NCI-H1417 treated with DMSO at 0.1 percent for 48 hours (cell line): ENCODE data around the gene PPFIA2.

Experiments used
- DNase-seq: peaks from one replicate; lab custom pipeline; 2025; lab: John Stamatoyannopoulos, UW

The PPFIA2 gene

GRCh38 chr12:81450920-81451739, 308.0 kb downstream of the PPFIA2 start:
- no peak for DNase-seq

GRCh38 chr12:81441629-81442028, 317.5 kb downstream of the PPFIA2 start:
- DNase-seq: no peak

DNA sequence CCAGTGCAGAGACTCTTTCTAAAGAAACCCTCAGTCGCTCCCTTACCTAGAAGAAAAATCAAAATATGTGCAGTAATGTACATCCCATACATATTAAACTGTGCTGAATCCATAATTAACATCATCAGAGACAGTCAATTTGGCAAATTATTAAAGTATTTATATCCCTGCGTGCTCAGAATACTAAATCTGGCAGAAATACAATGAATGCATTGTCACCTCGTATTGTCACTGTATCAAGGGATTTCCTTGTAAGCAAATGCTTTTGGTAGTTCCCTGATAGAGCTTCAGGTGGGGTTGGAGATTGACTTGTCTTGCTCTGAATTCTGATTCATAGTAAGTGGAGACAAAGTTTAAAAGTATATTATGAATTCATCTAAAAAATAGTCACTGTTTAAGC, 319.1 kb downstream of the PPFIA2 start:
- DNase-seq: no peak

DNA sequence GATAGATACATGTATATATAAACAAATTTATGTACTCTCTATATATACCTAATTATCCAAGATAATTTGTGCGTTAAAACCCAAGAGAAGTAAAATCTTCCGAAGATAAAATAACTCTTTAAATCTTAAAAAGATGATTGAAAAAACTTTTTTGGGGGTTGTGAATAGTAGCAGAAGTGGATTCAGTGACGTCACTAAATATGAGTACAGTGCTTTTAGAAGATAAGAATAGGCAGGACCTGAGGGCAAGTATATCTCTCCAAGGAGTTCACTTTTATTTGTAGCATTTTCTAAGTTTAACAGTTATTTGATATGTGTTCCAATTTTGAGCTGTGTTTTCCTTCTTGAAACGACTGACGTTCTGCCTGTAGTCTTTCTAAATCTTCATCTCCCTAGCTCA, 319.8 kb downstream of the PPFIA2 start:
- DNase-seq: no peak

GRCh38 chr12:81417056-81417455, 342.1 kb downstream of the PPFIA2 start:
- DNase-seq: peak; percentile 15

DNA sequence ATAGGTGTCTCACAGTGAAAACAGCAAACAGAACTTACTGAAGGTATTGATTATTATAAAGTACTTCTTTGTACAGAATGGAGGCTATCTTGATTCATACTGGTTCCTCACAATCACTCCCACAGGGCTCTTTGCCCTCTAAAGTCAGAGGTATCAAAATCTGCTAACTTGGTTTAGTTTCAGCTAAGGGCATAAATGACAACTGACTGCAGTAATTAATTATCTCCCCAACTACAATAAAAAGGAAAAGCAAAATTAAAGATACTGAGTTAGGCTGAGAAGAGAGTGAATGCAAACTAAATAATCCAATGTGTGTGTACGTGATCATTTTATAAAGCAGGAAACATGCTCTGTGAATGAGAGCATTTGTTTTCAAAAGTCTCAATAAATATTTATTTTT, 342.6 kb downstream of the PPFIA2 start:
- DNase-seq: no peak

DNA sequence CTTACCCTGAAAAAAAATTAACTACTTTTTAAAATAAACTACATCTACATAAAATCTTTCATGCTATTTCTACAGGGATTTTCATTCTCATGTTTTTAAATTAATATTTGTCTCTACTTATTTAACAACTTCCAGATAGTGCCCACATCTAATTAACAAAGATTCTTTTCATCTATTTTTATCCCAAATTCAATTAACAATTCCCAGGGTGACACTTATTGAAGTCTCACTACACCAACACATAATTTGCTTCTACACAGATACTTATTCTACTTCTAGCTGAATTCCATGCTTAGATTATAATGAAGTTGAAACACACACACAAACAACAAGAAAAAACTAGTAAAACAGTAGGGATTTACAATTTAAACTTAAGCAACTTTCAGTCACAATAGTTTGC, 344.7 kb downstream of the PPFIA2 start:
- DNase-seq: no peak

DNA sequence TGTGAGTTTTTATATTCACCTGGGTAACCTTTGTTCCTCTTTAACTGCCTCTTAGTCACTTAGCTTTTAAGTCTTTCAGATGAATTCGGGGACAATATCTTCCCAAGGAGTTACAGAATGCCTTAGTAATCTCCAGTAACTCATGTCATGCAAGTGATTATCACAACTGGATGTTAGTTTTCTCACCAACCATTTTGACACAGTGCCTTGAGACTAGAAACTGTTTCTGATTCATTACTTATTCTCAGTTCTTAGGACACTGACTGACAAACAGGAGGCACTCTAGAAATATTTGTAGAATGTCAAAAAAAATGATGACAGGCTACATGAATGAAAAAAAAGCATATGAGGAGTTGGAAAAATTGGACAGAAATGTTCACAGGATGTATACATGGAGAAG, 346.2 kb downstream of the PPFIA2 start:
- DNase-seq: no peak

- no peak for DNase-seq
Observed at GRCh38 chr12:81403348-81403747, 355.8 kb downstream of the PPFIA2 start.

DNA sequence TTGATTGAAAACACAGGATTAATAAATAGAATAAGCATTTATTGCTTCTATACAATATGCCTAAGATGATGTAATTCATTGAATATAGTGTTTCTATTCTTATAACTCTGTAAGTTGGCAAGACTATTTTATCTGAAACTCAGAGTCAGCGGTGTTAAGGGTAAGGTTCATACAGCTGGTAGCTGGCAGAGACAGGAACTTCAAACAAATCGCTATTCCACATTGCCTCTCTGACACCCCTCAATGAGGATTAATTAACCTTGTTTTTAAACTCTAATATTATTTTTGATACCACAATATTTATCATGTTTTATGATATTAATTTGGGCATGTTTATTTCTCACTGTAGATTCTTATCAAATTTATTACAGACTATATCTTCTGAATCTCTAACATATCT, 357.9 kb downstream of the PPFIA2 start:
- no peak for DNase-seq

DNA sequence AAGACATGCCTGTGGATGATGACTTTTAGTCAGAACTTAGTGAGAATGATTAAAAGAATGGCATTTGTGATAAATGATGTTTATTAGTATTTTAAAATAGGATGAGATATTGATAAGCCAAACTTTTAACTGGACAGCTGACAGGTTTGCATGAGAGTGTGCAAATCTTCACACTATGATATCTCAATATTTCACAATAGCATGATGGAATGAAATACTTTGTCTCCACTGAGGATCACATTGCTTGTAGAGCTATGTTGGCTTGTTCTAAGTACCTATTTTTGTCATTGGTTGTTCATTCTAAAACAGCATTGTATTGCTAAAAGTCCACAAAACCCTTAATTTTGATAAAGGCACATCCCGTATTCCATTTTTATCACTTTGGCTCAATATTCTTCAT, 359.1 kb downstream of the PPFIA2 start:
- no peak for DNase-seq

- no peak for DNase-seq
Observed at GRCh38 chr12:81395431-81395830, 363.7 kb downstream of the PPFIA2 start.

DNA sequence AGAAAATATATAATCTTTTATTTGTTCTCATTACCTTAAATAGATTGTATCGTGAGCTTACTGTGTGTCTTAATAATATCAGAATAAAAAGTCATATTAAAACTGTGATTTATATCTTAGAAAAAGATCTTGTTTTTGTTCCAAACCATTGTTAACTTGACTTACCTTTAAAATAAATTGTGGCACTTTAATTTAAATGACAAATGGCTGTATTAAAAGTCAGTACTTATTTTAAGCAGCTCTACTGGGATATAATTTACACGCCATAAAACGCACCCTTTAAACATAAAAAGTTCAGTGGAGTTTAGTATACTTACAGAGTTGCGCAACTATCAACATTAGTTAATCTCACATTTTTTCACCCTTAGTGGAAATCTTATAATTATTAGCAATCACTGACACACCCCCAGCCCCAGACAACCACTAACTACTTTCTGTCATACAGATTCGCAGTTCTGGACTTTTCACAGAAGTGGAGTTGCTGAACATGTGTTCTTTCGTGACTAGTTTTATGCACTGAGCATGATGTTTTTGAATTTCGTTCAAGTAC, 369.5 kb downstream of the PPFIA2 start:
- no peak for DNase-seq

DNA sequence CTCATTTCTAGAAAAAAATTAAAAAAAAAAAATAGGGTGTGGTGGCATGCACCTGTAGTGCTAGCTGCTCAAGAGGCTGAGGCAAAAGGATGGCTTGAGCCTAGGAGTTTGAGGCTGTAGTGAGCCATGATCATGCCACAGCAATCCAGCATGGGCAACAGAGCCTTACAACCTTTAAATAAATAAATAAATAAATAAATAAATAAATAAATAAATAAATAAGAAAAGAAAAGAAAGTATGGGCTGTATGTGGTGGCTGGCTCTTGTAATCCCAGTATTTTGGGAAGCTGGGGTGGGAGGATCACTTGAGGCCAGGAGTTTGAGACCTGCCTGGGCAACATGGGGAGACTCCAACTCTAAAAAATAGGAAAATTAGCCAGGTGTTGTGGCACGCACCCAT, 373.0 kb downstream of the PPFIA2 start:
- no peak for DNase-seq

- no peak for DNase-seq
Observed at GRCh38 chr12:81381951-81382350, 377.2 kb downstream of the PPFIA2 start.

DNA sequence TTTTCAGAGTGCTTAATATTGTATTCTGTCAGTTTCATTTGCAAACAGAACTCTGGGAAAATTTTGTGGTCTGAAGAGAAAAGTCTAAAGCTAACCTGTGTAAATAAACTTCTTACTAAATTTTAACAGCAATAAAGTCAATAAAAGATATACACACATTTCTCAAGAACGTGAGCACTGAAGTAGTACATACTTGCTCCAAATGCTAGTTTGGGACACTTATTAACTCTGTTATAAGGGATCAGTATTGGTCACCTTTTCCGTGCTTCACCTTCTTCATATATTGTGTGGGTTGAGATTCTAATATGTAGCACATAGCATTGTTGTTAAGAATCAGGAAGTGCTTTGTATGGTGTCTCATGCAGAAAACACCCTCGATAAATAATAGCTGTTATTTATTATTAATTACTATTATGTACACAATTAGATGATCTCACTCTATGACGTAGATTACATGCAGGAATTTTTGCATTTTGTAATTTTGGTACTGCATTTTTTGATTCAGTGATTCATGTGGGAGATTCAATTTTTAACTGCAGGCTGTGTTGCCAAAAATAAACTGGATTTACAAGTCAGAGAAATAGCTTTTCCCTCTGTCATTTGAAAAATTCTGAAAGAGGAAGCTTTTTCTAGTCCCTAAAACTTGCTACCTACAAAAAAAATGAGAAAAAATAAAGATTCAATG, 380.4 kb downstream of the PPFIA2 start:
- DNase-seq: no peak

DNA sequence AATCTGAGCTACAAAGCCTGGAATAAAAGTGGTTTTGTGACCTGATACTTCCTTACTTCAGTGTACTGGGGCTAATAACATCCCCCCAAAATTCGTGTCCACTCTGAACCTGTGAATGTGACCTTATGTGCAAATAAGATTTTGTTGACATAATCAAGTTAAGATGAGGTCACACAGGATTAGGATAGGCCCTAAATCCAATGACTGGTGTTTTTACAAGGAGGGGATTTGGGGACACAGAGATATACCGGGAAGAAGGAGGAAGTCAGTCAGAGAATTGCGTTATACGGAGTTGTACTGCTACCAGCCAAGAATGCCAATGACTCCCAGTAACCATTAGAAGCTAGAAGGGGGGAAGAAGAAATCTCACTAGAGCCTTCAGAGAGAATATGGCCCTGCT, 381.4 kb downstream of the PPFIA2 start:
- DNase-seq: no peak

GRCh38 chr12:81375969-81376368, 383.2 kb downstream of the PPFIA2 start:
- DNase-seq: no peak

- no peak for DNase-seq
Observed at GRCh38 chr12:81370456-81370855, 388.7 kb downstream of the PPFIA2 start.

- DNase-seq: no peak
Observed at GRCh38 chr12:81369175-81369574, 390.0 kb downstream of the PPFIA2 start.

- no peak for DNase-seq
Observed at GRCh38 chr12:81365284-81365683, 393.9 kb downstream of the PPFIA2 start.

DNA sequence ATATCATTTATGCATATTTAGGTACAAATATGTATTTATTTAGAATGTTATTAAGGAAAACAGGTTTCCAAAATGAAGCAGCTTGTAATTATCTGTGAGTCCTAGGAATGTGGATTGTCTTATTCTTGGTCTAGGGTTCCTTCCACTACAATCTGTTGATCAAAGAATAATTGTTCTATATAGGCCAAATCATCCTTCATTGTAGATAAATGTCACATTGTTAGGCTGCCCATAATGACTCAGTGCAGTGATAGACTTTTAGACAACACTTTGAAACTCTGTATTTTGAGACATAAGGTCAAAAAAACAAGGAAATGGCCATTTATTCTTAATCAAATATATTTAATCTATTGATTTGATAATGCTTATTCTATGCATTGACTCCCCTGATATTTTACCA, 398.2 kb downstream of the PPFIA2 start:
- no peak for DNase-seq

DNA sequence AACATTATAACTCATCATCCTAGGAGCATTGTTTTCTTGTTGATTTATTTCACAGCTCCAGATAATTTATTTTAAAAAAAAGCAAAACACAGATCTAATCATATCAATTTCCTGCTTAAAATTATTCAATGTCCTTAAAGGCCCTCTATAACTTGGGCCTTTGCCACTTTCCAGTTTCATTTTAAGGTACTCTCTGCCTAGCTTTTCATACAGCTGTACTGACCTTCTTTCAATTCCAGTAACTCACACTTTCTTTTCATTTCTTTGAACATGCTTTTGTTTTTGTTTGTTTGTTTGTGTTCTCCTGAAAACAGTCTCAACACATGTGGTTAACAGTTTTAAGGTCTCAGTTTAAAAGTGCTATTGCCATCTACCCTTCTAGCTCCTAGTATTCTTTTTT, 399.4 kb downstream of the PPFIA2 start:
- no peak for DNase-seq
